HG03060 (cell line): ENCODE data around the gene LIPN.
"Not testable (repeated sequence)": the region's sequence is repeated elsewhere in the genome, so short reads cannot be mapped to it uniquely, and the experiment has no call there.

ENCODE experiments used
- ATAC-seq: cut with Tn5 transposase; IDR thresholded peaks from one replicate; pipeline ENCODE4 v1.9.1; 2021; ENCODE audit warnings: low read depth, moderate number of reproducible peaks; ENCODE audit not compliant: unreplicated experiment

Gene LIPN, protein sequence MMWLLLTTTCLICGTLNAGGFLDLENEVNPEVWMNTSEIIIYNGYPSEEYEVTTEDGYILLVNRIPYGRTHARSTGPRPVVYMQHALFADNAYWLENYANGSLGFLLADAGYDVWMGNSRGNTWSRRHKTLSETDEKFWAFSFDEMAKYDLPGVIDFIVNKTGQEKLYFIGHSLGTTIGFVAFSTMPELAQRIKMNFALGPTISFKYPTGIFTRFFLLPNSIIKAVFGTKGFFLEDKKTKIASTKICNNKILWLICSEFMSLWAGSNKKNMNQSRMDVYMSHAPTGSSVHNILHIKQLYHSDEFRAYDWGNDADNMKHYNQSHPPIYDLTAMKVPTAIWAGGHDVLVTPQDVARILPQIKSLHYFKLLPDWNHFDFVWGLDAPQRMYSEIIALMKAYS

DNA sequence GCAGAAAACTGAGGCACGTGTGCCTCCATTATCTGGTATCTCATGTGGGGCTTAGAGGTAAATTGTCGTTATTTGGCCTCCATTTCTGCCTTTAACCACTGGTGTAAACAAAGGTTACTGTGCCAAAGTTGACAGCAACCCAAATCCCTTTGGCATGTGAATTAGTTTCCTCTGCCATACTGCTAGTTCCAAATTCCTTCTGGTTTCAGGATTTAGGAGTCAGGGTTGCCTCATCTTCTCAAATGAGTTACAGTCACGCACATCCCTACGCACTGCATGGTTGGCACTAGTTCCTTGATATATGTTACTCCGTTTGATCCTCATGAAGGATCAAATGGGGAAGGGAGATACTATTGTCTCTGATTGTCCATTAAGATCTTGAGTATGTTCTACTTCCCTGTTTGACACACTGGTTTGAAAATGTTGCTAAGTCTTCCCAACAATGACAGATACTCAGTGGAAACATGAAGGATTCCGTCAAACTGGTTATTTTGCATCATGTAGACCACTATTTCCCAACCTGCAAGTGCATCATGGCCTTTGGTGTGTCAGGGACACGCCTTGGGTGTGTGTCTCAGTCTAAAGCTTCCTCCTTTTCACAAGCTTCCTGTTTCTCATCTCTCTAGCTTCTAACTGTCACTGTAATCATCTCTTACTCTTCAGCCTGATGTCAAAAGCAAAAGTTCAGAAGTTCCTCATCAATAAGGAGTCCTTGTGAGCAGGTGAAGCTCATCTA is at the start of gene LIPN:
LIPN (plus strand) TSS at position 655 of the 736 bp plus-strand sequence. CDS start 1,386 bp downstream, outside the sequence.
- no peak for ATAC-seq

DNA sequence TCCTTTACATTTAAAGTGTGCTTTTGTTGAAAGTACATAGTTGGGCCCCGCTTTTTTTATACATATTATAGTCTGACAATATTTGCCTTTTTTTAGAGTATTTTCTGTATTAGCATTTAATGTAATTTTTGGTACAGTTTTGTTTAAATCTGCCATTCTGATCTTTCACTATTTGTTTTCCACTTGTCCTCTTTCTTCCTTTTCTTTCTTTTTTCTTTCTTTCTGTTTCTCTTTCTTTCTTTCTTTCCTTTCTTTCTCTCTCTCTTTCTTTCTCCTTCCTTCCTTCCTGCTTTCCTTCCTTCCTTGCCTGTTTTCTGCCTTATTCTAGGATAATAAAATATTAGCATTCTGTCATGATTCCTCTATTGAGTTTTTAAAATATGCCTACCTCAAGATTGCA is 44.3 kb upstream of the LIPN start:
- ATAC-seq: no peak

DNA sequence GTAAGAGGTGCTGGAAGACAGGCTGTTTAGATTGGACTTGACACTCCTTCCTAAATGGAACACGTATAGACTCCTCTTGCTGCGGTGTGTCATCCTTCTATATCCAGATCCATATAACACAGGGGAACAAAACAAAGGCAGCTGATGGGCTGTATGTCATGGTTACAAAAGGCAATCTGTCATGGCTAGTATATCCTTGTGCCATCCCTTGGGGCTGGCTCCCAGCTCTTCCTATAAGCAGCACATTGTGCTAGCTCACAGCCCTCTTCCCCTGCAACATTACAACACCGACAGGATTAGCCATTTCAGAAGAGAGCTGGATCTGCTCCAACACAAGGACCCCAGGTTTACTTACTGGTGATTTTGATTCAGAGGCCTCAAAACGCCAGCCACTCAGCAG is 38.4 kb upstream of the LIPN start:
- ATAC-seq: no peak

DNA sequence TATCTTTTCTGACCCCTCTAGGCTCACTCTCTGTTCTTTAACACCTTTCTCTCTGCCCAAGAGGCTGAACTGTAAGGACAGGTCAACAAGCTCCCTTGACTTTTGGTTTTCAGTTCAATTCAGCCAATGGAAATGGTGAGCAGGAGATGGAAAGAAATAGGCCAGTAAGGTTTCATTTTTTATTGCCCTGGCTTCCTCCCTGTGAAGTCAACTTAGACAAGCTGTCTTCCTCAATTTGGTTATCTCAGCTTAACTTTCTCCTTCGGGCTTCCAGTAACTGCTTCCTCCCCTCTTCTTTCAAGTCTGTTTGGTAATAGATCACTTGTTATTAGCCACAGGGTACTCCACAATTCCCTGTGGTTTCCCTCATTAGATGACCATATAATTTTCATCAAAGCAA is 34.0 kb upstream of the LIPN start:
- no peak for ATAC-seq

- ATAC-seq: no peak
These were observed 31.6 kb upstream of the LIPN start for GRCh38 chr10:88728107-88728763.

DNA sequence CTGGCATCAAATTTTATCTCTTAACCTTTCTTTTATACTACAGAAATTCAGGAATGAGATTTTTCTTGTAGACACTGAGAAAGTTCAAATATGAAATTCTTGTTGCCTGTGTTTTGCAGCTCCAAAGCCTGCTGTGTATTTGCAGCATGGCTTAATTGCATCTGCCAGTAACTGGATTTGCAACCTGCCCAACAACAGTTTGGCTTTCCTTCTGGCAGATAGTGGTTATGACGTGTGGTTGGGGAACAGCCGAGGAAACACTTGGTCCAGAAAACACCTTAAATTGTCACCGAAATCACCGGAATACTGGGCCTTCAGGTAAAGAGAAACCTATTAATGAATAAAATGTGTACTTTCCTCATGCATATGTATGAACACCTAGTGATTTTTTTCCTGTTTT is 29.0 kb upstream of the LIPN start:
- no peak for ATAC-seq

GRCh38 chr10:88731296-88731695 is 28.5 kb upstream of the LIPN start:
- no peak for ATAC-seq

DNA sequence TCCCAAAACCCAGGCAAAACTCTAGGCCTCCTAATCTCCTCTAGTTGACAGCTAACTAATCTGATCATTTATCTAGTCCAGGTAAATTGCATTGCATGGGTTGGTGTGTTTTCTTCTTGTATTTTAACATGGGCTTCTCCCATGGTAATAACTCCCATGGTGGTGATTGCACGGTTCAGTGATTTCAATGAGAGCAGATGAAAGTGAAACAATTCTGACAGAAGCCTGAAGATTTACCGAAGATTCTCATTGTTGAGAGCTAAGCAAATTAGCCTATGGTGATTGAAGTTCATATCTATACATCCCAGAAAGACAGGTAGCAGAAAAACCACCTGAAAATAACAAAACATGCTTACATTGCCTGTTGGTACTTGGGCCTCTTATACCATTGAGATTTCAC is 26.6 kb upstream of the LIPN start:
- ATAC-seq: no peak

DNA sequence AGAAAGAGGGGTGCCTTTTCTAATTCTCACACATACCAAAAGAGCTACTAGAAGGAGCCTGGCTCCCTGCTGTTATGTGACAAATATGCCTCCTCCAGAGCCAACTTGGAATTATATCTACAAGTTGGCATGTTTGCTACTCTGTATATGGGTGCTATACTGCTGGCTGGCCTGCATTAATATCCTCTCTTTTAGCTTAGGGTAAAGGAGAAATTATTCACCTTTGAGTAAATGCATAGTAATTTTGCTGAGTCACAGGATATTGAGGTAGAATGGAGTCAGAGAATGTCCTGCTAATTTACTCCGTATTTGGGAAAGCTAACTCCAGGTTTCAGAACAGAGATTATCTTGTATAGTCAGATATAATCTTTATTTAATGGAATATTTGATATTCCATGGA is 24.2 kb upstream of the LIPN start:
- no peak for ATAC-seq

- ATAC-seq: not testable (repeated sequence)
These were observed 17.9 kb upstream of the LIPN start for GRCh38 chr10:88741921-88742320.

GRCh38 chr10:88742448-88742847 is 17.4 kb upstream of the LIPN start:
- no peak for ATAC-seq

- no peak for ATAC-seq
These were observed 15.8 kb upstream of the LIPN start for GRCh38 chr10:88744002-88744401.

GRCh38 chr10:88745633-88746032 is 14.2 kb upstream of the LIPN start:
- ATAC-seq: no peak

- ATAC-seq: no peak
These were observed 5.5 kb upstream of the LIPN start for GRCh38 chr10:88754287-88754686.

- no peak for ATAC-seq
These were observed 4.1 kb upstream of the LIPN start for GRCh38 chr10:88755753-88756152.

- no peak for ATAC-seq
These were observed 3.2 kb upstream of the LIPN start for GRCh38 chr10:88756660-88757059.

DNA sequence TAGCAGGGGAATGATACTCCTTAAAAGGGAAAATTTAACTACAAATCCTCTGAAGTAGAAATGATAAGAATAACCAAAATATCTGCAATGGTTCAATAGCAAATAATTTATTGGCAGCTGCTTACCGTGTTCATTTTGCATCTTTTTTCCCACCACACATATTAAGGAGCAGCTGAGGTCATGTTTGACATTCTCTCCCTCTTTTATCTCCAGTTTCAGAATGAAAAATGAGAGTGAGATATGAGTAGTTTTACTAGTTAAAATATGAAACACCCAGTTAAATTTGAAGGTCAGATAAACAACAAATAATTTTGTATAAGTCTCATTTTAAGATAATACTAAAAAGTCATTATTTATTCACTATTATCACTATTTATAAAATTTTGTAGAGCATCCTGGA is 3.1 kb downstream of the LIPN start:
- ATAC-seq: no peak

- no peak for ATAC-seq
These were observed 3.6 kb downstream of the LIPN start for GRCh38 chr10:88763441-88763840.

DNA sequence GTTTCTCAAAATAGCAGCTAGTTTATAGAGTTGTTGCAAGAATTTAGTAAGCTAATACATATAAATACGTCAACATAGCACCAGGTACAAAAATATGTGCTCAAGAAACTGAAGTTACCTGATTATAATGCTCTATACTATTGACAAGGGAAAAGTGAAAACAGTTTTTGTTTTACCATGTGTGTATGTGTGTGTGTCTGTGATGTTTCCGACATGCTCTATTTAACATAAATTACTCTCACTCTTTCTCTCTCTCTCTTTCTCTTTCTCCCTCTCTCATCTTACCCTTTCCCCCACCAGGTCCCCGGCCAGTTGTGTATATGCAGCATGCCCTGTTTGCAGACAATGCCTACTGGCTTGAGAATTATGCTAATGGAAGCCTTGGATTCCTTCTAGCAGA is 4.3 kb downstream of the LIPN start:
- no peak for ATAC-seq

GRCh38 chr10:88765816-88766215 is 6.0 kb downstream of the LIPN start:
- ATAC-seq: no peak

GRCh38 chr10:88769384-88769783 is 9.6 kb downstream of the LIPN start:
- no peak for ATAC-seq
